ENCODE measurements around the gene PLEKHA5. TPM values are rescaled to one million over a fixed set of nuclear protein-coding genes. Genes with fewer than 3 reads are reported as not detected.

The PLEKHA5 gene
- total RNA-seq, 6 experiments from 2014 or later: 15.7 to 22.6 (median 18.6) TPM

- Mint-ChIP-seq H3K9me3 (no peaks in the 10 kb centered on the region), H3K4me3 (peak overlapping the region; percentile 45), H3K27me3 (ENCODE audit: insufficient read depth) (no peaks in the 10 kb centered on the region), H3K27ac (peak overlapping the region; percentile 75), H3K36me3 (ENCODE audit: low read depth) (no peaks in the 10 kb centered on the region), H3K4me1 (ENCODE audit: low read depth) (peaks cover 54% of the 10 kb centered on the region)
- no peak for DNase-seq
- no peak for TF ChIP-seq CTCF (IDR thresholded peaks at IDR 0.05)
Observed at GRCh38 chr12:19191563-19191962, 62.0 kb downstream of the PLEKHA5 start.

GRCh38 chr12:19192710-19193109 lies 63.2 kb downstream of the PLEKHA5 start:
- peaks cover 42% of the 10 kb centered on the region for H3K4me1 Mint-ChIP-seq (ENCODE audit: low read depth)
- TF ChIP-seq CTCF (IDR thresholded peaks at IDR 0.05): no peak
- H3K27ac Mint-ChIP-seq: no peak overlapping the region
- no peaks in the 10 kb centered on the region for H3K36me3 Mint-ChIP-seq (ENCODE audit: low read depth)
- H3K9me3 Mint-ChIP-seq: no peaks in the 10 kb centered on the region
- DNase-seq: no peak
- no peak overlapping the region for H3K4me3 Mint-ChIP-seq
- H3K27me3 Mint-ChIP-seq (ENCODE audit: insufficient read depth): no peaks in the 10 kb centered on the region

- H3K4me3 Mint-ChIP-seq: no peak overlapping the region
Observed at GRCh38 chr12:19194963-19195362, 65.4 kb downstream of the PLEKHA5 start.

GRCh38 chr12:19196959-19197630 lies 67.6 kb downstream of the PLEKHA5 start:
- Mint-ChIP-seq H3K9me3 (no peaks in the 10 kb centered on the region), H3K27me3 (ENCODE audit: insufficient read depth) (no peaks in the 10 kb centered on the region), H3K4me1 (ENCODE audit: low read depth) (peaks cover 7% of the 10 kb centered on the region), H3K27ac (no peak overlapping the region), H3K4me3 (no peak overlapping the region), H3K36me3 (ENCODE audit: low read depth) (no peaks in the 10 kb centered on the region)
- DNase-seq: no peak
- TF ChIP-seq CTCF (IDR thresholded peaks at IDR 0.05): no peak

More at GRCh38 chr12:19194963-19195362, 65.4 kb downstream of the PLEKHA5 start:
- Mint-ChIP-seq H3K9me3 (no peaks in the 10 kb centered on the region), H3K27ac (no peak overlapping the region), H3K27me3 (ENCODE audit: insufficient read depth) (no peaks in the 10 kb centered on the region), H3K4me1 (ENCODE audit: low read depth) (peaks cover 26% of the 10 kb centered on the region), H3K36me3 (ENCODE audit: low read depth) (no peaks in the 10 kb centered on the region)
- TF ChIP-seq CTCF (IDR thresholded peaks at IDR 0.05): no peak
- no peak for DNase-seq

GRCh38 chr12:19198272-19198671 lies 68.7 kb downstream of the PLEKHA5 start:
- H3K4me1 Mint-ChIP-seq (ENCODE audit: low read depth): peaks cover under 1% of the 10 kb centered on the region
- TF ChIP-seq CTCF (IDR thresholded peaks at IDR 0.05): no peak
- H3K9me3 Mint-ChIP-seq: no peaks in the 10 kb centered on the region
- no peaks in the 10 kb centered on the region for H3K27me3 Mint-ChIP-seq (ENCODE audit: insufficient read depth)
- DNase-seq: peak; percentile 77
- no peaks in the 10 kb centered on the region for H3K36me3 Mint-ChIP-seq (ENCODE audit: low read depth)
- no peak overlapping the region for H3K4me3 Mint-ChIP-seq
- no peak overlapping the region for H3K27ac Mint-ChIP-seq

All from HFFc6 (cell line).